ENCODE results near the gene CPXM2.

GRCh38 chr10:123751342-123752134, 140.1 kb downstream of the CPXM2 start:
- no peak for TF ChIP-seq POLR2A (IDR thresholded peaks at IDR 0.05; ENCODE audit: low read depth, low read length)
- TF ChIP-seq POLR2AphosphoS5 (IDR thresholded peaks at IDR 0.05; ENCODE audit: low read depth, low read length) = no peak
- TF ChIP-seq TAF1 (IDR thresholded peaks at IDR 0.05; ENCODE audit: low read depth, low read length) = no peak
- no peak for TF ChIP-seq SPI1 (IDR thresholded peaks at IDR 0.05; ENCODE audit: low read depth, low read length)
- no peak for TF ChIP-seq POU2F2 (IDR thresholded peaks at IDR 0.05; ENCODE audit: low read depth, low read length)
